ENCODE measurements around the gene SLF2. TPM values are rescaled to one million over a fixed set of nuclear protein-coding genes. Genes with fewer than 3 reads are reported as not detected.
A peak's percentile ranks its signal among the peaks of the same experiment; 100 is the strongest.

SLF2 gene
- total RNA-seq, 1 donor from 2014 or later, result 20.3 TPM

- Histone ChIP-seq H3K36me3 (ENCODE audit: insufficient read depth, low read length) (no peaks in the 10 kb centered on the region), H3K79me2 (ENCODE audit: insufficient read depth, low read length) (no peaks in the 10 kb centered on the region), H3K9ac (ENCODE audit: low read length) (no peak overlapping the region), H3K4me3 (ENCODE audit: insufficient read depth, low read depth, low read length) (no peak overlapping the region), H3K4me2 (ENCODE audit: low read length) (peak overlapping the region; percentile 48), H3K27me3 (ENCODE audit: insufficient read depth, low read length) (peaks cover 25% of the 10 kb centered on the region), H3K27ac (ENCODE audit: low read depth, low read length) (no peak overlapping the region), H4K20me1 (ENCODE audit: insufficient read depth, low read length) (no peaks in the 10 kb centered on the region), H3K9me3 (ENCODE audit: insufficient read depth, low read depth, low read length) (no peaks in the 10 kb centered on the region), H3K4me1 (ENCODE audit: insufficient read depth, low read length) (peaks cover 5% of the 10 kb centered on the region), H2AFZ (ENCODE audit: low read depth, low read length) (peak overlapping the region; percentile 52)
- DNase-seq (ENCODE audit: low read depth), result no peak
- no peak overlapping the region for H3K27ac Mint-ChIP-seq (ENCODE audit: unreplicated experiment)
- peak overlapping the region; percentile 2 for H3K4me3 Mint-ChIP-seq (ENCODE audit: unreplicated experiment)
- FAIRE-seq, result no peak
- H3K27me3 Mint-ChIP-seq (ENCODE audit: low read depth, unreplicated experiment), result peaks cover 73% of the 10 kb centered on the region
- peaks cover 3% of the 10 kb centered on the region for H3K9me3 Mint-ChIP-seq (ENCODE audit: unreplicated experiment)
- no peaks in the 10 kb centered on the region for H3K4me1 Mint-ChIP-seq (ENCODE audit: low read depth, unreplicated experiment)
- no peaks in the 10 kb centered on the region for H3K36me3 Mint-ChIP-seq (ENCODE audit: low read depth, unreplicated experiment)
- TF ChIP-seq CTCF (IDR thresholded peaks at IDR 0.05; ENCODE audit: insufficient read depth, low read depth, low read length) (no peak), EZH2 (IDR thresholded peaks at IDR 0.05; ENCODE audit: insufficient read depth, low read length) (no peak)
These were observed 46.1 kb upstream of the SLF2 start for GRCh38 chr10:100866575-100867098.

GRCh38 chr10:100867261-100867963 lies 45.4 kb upstream of the SLF2 start:
- Mint-ChIP-seq H3K4me3 (ENCODE audit: unreplicated experiment) (no peak overlapping the region), H3K27ac (ENCODE audit: unreplicated experiment) (no peak overlapping the region), H3K9me3 (ENCODE audit: unreplicated experiment) (peaks cover 3% of the 10 kb centered on the region), H3K4me1 (ENCODE audit: low read depth, unreplicated experiment) (peaks cover 3% of the 10 kb centered on the region), H3K36me3 (ENCODE audit: low read depth, unreplicated experiment) (no peaks in the 10 kb centered on the region), H3K27me3 (ENCODE audit: low read depth, unreplicated experiment) (peaks cover 69% of the 10 kb centered on the region)
- TF ChIP-seq CTCF (IDR thresholded peaks at IDR 0.05; ENCODE audit: insufficient read depth, low read depth, low read length) (no peak), EZH2 (IDR thresholded peaks at IDR 0.05; ENCODE audit: insufficient read depth, low read length) (no peak)
- Histone ChIP-seq H3K9me3 (ENCODE audit: insufficient read depth, low read depth, low read length) (no peaks in the 10 kb centered on the region), H3K27me3 (ENCODE audit: insufficient read depth, low read length) (peaks cover 21% of the 10 kb centered on the region), H3K79me2 (ENCODE audit: insufficient read depth, low read length) (no peaks in the 10 kb centered on the region), H3K4me1 (ENCODE audit: insufficient read depth, low read length) (peaks cover 13% of the 10 kb centered on the region), H3K27ac (ENCODE audit: low read depth, low read length) (no peak overlapping the region), H2AFZ (ENCODE audit: low read depth, low read length) (no peak overlapping the region), H4K20me1 (ENCODE audit: insufficient read depth, low read length) (no peaks in the 10 kb centered on the region), H3K36me3 (ENCODE audit: insufficient read depth, low read length) (no peaks in the 10 kb centered on the region), H3K9ac (ENCODE audit: low read length) (no peak overlapping the region), H3K4me3 (ENCODE audit: insufficient read depth, low read depth, low read length) (no peak overlapping the region), H3K4me2 (ENCODE audit: low read length) (no peak overlapping the region)
- FAIRE-seq, result no peak
- no peak for DNase-seq (ENCODE audit: low read depth)

GRCh38 chr10:100868382-100868781 lies 44.4 kb upstream of the SLF2 start:
- H2AFZ ChIP-seq (ENCODE audit: low read depth, low read length), result no peak overlapping the region
- H3K27me3 ChIP-seq (ENCODE audit: insufficient read depth, low read length), result peaks cover 21% of the 10 kb centered on the region
- Mint-ChIP-seq H3K27ac (ENCODE audit: unreplicated experiment) (no peak overlapping the region), H3K4me1 (ENCODE audit: low read depth, unreplicated experiment) (peaks cover 8% of the 10 kb centered on the region), H3K4me3 (ENCODE audit: unreplicated experiment) (no peak overlapping the region), H3K27me3 (ENCODE audit: low read depth, unreplicated experiment) (peaks cover 66% of the 10 kb centered on the region), H3K36me3 (ENCODE audit: low read depth, unreplicated experiment) (no peaks in the 10 kb centered on the region), H3K9me3 (ENCODE audit: unreplicated experiment) (peaks cover 3% of the 10 kb centered on the region)
- H3K4me1 ChIP-seq (ENCODE audit: insufficient read depth, low read length), result peaks cover 22% of the 10 kb centered on the region
- TF ChIP-seq CTCF (IDR thresholded peaks at IDR 0.05; ENCODE audit: insufficient read depth, low read depth, low read length), result no peak
- TF ChIP-seq EZH2 (IDR thresholded peaks at IDR 0.05; ENCODE audit: insufficient read depth, low read length), result no peak
- DNase-seq (ENCODE audit: low read depth) (no peak), FAIRE-seq (no peak)
- H3K27ac ChIP-seq (ENCODE audit: low read depth, low read length), result no peak overlapping the region
- H3K9me3 ChIP-seq (ENCODE audit: insufficient read depth, low read depth, low read length), result no peaks in the 10 kb centered on the region
- H4K20me1 ChIP-seq (ENCODE audit: insufficient read depth, low read length), result no peaks in the 10 kb centered on the region
- no peak overlapping the region for H3K4me2 ChIP-seq (ENCODE audit: low read length)
- no peak overlapping the region for H3K4me3 ChIP-seq (ENCODE audit: insufficient read depth, low read depth, low read length)
- no peaks in the 10 kb centered on the region for H3K79me2 ChIP-seq (ENCODE audit: insufficient read depth, low read length)
- no peak overlapping the region for H3K9ac ChIP-seq (ENCODE audit: low read length)
- no peaks in the 10 kb centered on the region for H3K36me3 ChIP-seq (ENCODE audit: insufficient read depth, low read length)
